NCI-H187 (cell line): ENCODE measurements around the gene ANKRD28.
"Not testable (repeated sequence)": the region's sequence is repeated elsewhere in the genome, so short reads cannot be mapped to it uniquely, and the experiment has no call there.

ENCODE experiments used
- DNase-seq, 2 experiments: peaks; one replicate each; lab custom pipeline; 2025; lab: John Stamatoyannopoulos, UW

ANKRD28 gene

DNA sequence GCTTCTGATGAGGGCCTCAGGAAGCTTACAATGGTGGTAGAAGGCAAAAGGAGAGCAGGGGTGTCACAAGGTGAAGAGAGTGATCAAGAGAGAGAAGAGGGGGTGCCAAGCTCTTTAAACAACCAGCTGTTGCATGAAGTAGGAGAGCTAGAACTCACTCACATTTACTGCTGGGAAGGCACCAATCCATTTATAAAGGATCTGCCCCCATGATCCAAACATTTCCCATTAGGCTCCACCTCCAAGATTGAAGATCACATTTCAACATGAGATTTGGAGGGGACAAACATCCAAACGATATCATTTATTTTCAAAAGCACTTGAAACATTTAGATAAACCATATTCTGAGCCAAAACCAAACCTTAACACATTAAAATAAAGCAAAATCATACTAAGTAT is 26.3 kb downstream of the ANKRD28 start:
- DNase-seq, result no peak

DNA sequence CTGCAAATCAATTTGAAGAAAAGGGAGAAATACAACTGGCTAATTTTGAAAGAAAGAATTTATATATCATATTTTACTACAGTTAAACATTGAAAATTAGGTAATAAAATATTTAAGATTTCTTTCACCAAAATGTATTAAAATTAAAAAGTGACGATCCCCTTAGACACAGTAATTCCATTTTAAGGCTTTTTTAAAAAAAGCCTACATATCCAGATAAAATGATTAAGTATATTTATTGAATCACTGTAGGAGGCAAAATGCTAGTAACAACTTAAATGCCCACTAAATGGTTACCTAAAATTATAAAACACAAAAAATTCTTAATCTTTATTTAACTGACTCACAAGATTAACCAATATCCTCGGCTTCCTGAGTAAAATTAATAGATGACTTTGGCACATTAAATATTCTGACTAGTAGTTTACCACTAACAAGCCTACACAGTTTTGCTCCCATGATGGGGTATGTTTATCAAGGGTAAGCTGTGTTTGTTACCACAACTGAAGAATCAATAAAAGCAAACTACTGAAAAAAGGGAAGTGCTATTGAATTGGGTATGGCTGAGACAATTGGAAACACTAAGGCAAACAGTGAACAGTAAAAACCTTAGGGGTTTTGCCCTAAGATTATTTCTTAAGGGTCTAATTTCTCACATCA is 28.4 kb downstream of the ANKRD28 start:
- no peak for DNase-seq

- DNase-seq, result no peak
These were observed 29.1 kb downstream of the ANKRD28 start for GRCh38 chr3:15768421-15769255.

GRCh38 chr3:15766406-15766805 is 31.4 kb downstream of the ANKRD28 start:
- no peak for DNase-seq

GRCh38 chr3:15758295-15758694 is 39.5 kb downstream of the ANKRD28 start:
- no peak for DNase-seq

- DNase-seq, result no peak
These were observed 40.0 kb downstream of the ANKRD28 start for GRCh38 chr3:15757824-15758223.

DNA sequence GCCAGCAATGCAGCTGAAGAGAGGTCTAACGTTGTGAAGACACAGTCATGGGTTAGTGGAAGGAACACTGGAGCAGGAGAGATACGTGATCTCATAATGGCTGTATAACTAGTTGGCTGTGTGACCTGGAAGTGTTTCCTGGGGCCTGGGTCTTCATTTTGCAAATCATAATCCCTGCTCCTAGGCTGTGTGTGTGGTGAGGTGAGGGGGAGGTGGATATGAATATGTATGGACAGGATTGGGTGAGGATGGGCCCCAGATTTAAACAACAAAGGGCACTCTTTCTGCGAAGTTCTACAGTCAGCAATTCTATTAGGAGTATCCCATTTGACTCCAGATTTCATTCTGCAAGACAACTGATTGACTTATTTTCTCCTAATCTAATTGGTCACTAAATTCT is 41.3 kb downstream of the ANKRD28 start:
- no peak for DNase-seq

- DNase-seq, result no peak
These were observed 42.0 kb downstream of the ANKRD28 start for GRCh38 chr3:15755780-15756179.

GRCh38 chr3:15755181-15755580 is 42.6 kb downstream of the ANKRD28 start:
- no peak for DNase-seq

DNA sequence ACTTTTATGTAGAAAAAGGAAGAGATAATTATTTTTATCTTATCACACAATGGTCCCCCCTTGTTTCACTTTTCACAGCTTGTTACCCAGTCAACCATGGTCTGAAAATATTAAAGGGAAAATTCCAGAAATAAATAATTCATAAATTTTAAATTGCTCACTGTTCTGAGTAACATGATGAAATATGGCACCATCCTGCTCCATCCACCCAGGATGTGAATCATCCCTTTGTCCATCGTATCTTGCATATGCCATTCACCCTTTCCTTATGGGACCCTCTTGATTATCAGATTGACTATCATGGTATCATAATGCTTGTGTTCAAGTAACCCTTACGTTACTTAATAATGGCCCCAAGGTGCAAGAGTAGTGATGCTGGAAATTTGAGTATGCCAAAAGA is 43.7 kb downstream of the ANKRD28 start:
- no peak for DNase-seq

- DNase-seq, result no peak
These were observed 44.6 kb downstream of the ANKRD28 start for GRCh38 chr3:15753056-15753710.

DNA sequence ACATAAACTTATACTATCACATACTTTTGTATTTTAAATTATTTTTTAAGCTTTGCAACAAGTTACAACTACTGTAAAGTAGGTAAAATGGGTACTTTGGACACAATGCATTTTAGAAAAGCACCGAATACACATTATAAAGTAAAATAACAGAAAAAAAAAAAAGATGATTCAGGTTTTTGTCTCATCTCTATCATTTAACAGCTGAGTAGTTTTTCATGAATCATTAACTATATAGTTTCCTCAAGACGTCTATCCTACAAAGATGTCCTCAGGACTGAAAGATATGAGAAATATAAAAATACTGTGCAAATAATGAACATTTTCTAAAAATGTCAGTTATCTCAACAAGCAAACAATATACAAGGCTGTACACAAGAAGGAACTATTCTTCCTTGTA is 46.9 kb downstream of the ANKRD28 start:
- DNase-seq, result no peak

DNA sequence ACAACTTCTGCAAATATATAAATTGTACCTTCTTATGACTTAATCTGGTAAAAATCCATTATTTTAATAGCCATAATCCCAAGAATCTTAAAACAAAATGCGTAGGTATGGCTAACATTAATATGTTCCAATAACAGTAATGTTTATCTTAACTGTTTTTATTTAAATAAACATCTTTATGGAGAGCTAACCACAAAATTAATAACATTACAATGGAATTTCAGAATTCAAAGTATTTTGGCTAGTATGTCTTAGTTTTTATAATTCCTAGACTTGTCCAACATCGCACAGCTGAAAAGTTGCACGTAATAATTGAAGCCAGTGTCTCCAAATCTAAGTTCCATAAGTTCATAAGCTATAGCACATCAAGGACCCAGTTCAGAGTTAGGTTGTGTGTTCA is 47.6 kb downstream of the ANKRD28 start:
- DNase-seq, result no peak

GRCh38 chr3:15745896-15746295 is 51.9 kb downstream of the ANKRD28 start:
- DNase-seq, result not testable (repeated sequence)

DNA sequence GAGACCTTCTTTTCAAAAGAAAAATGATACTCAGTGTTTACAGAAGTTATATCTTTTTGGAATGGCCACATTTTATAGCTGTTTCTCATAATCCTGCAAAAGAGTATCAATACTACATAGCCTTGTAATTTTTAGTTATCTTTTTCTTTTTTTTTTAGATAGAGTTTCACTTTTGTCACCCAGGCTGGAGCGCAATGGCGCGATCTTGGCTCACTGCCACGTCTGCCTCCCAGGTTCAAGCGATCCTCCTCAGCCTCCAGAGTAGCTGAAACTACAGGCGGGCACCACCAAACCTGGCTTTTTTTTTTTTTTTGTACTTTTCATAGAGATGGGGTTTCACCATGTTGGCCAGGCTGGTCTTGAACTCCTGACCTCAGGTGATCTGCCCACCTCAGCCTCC is 53.6 kb downstream of the ANKRD28 start:
- no peak for DNase-seq

- DNase-seq, result no peak
These were observed 54.2 kb downstream of the ANKRD28 start for GRCh38 chr3:15743587-15744009.

DNA sequence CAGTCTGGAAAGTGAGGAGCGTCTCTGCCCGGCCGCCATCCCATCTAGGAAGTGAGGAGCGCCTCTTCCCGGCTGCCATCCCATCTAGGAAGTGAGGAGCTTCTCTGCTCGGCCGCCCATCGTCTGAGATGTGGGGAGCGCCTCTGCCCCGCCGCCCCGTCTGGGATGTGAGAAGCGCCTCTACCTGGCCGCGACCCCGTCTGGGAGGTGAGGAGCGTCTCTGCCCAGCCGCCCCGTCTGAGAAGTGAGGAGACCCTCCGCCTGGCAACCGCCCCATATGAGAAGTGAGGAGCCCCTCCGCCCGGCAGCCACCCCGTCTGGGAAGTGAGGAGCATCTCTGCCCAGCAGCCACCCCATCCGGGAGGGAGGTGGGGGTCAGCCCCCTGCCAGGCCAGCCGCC is 55.5 kb downstream of the ANKRD28 start:
- not testable (repeated sequence) for DNase-seq

GRCh38 chr3:15738616-15739005 is 59.2 kb downstream of the ANKRD28 start:
- not testable (repeated sequence) for DNase-seq

DNA sequence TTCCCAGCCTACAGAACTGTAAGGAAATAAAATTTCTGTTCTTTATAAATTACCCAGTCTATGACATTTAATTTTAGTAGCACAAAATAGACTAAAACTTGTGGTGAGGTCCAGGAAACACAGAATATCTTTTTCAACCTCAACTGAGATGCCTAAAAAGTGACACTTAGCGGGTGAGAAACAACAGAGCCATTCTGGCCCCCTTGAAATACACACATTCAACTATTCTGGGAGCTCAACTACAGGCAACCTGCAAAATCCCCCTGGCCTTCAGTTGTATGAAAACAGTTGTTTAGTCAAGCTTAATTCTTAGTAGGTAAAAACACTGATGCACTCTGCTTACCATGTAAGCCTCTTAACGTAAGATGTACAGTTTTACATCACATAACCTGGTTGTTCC is 66.8 kb downstream of the ANKRD28 start:
- DNase-seq, result no peak

DNA sequence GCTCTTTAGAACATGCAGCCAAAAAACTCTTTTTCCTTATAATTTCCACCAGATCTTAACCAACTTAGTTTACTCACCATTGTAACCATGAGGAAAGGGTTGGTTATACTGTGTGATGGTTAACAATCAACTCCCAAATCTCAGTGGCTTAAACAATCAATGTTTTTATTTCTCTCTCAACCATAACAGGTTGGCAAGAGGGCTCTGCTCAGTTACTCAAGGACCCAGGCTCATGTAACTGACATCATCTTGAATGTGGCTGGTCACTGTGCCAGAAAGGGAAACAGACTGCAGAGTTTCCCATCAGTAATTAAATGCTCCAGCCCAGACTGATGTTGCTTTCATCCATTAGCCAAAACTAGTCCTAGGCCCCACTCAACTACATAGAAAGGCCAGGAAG is 69.0 kb downstream of the ANKRD28 start:
- DNase-seq, result no peak

- DNase-seq, result no peak
These were observed 70.9 kb downstream of the ANKRD28 start for GRCh38 chr3:15726881-15727280.

DNA sequence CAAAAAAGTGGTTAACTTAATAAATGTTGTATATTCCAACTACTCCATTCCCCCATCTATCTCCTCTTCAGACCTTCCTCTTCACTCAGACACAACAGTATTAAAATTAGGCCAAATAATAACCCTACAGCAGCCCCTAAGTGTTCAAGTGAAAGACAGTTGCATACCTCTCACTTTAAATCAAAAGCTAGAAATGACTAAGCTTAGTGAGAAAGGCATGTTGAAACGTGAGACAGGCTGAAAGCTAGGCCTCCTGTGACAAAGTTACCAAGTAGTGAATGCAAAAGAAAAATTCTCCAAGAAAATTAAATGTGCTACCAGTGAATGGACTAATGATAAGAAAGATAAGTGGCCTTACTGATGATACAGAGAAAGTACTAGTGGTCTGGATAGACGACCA is 71.7 kb downstream of the ANKRD28 start:
- no peak for DNase-seq

DNA sequence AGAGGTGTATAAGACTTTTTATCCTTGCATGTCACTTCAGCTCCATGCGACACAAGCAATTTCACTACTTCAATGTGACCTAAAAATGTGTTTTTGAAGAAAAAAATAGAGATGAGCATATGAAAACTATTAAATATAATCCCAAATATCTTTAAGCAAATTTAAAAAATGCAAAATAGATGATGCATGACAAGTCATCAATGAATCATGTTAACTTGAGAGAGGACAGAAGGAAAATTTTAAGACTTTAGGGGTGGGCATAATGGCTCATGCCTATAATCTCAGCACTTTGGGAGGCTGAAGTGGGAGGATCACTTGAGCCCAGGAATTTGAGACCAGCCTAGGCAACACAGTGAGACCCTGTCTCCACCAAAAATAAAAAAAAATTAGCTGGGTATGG is 73.3 kb downstream of the ANKRD28 start:
- no peak for DNase-seq
